GM18951 (cell line): ENCODE data around the gene TEX55.

ENCODE experiments used
- POLR2A ChIP-seq: IDR thresholded peaks from 4 replicates; pipeline ENCODE4 v1.6.1; 2011; ENCODE audit warnings: mild to moderate bottlenecking; ENCODE audit not compliant: insufficient read length, insufficient read depth; ENCODE audit errors: extremely low read depth
- in situ Hi-C: fragments of 300-500 bp; cut with MboI; formaldehyde crosslinking; loops from one replicate; pipeline ENCODE4 v1.12.0; 2022; ENCODE audit warnings: low sequenced_read_pairs, mixed read lengths, inconsistent platforms; ENCODE audit not compliant: unreplicated experiment

The TEX55 gene

DNA sequence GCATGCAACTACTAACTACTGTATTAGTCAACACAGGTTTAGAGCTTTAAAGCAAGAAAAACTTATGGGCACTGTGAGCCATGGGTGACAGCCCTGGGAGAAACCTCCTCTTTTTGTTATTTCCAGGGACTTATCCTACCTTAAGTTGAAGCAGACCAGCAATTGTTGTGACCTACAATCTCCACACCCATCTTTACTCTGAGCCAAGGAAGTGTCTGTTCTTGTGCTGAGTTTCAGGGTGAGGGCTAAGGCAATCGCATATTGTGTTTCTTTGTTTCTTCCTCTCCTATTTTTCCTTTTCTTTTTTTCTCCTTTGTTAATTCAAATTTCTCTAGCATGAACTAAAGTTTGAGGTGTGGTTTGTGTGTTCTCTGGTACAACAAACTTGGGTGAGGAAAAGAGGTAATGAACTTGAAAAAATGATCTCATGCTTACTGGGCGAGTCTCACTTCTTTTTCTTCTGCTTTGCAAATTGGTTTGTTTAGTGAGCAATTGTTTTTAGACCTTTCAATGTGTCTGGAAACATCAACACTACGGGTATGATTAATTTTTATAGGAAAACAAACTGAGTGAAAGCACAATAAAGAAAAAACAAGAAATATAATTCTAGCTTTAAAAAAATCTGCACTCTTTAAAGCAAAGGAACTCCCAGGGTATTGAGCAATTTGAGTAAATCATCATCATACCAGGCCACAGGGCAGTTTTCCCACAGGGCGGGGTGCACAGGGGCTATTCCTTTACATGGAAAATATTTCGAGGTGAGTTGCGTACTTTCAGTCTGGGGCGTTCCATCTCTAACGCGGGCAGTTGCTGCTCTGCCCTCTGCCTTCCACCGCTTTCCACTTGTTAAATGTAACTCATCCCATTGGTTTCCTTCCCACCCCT, 30.1 kb downstream of the TEX55 start:
- no peak for TF ChIP-seq POLR2A
- in situ Hi-C loops, result no loop called here

DNA sequence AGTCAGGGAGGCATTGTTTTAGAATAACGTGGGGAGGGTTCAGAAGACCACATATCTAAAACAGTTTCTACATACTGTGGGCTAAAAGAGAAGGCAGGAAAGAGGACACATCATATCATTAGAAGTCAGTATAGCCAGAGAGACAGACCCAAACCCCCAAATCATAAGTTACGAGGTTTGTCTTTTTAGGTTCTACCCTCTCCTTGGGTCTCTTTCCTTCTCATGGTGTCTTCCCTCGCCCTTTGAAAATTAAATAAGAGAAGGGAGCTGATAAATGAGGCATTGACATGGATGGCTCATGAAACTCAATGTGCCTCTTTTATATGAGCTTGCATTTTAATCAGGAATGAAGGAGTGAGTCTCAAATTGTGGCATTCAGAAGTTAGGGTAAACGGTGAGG, 30.8 kb downstream of the TEX55 start:
- no peak for TF ChIP-seq POLR2A
- in situ Hi-C loops, result no loop called here

DNA sequence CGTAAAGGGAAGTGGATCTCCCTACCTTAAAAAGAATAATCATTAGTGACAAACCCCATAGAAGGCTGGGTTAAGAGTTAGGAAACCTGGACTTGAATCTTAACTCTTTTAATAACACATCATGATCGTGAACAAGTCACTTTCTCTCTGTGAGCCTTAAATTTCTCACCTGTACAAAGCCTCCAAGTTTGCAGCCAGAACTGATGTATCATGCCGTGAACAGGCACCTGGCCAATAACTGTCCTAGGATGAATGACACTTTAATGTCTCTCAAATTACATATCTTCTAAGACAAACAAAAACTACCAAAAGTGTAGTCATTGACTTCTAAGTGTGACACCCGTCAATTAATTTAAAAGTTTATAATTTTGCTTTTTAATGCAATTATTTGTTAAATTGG, 31.4 kb downstream of the TEX55 start:
- no peak for TF ChIP-seq POLR2A
- in situ Hi-C loops, result no loop called here

DNA sequence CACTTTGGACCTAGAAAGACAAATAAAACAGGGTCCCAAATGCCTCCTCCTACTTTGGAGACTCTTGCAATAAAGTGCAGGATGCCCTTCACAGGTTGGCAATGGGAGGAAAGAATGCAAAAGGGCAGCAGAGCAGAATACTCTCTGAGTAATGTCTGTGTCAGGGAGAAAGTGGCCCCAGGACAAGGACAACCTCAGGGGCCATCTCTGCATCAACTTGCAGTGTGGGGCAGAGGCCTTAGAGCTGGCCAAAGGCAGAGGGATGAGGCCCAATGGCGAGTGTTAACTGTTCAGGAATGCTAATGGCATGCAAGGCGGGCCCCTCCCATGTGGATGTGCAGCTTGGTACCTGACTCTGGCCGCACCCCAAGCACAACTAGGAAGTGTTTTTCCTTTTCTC, 35.8 kb downstream of the TEX55 start:
- no peak for TF ChIP-seq POLR2A
- in situ Hi-C loops, result no loop called here

DNA sequence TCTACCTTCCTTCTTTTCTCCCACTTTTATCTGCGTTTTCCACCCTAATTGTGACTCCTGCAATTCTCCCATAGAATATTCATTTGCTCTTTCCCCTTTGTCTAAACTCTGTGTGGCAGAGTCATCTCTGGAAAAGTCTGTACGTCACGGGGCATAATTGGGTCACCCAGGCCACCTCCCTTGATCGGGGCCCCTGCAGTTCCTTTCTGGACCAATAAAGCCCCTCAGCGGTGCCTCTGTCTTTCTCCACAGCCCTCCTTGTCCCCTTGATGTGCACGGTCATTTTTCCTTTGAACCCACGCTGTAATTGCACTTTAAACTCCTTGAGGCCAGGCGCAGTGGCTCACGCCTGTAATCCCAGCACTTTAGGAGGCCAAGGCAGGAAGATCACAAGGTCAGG, 38.1 kb downstream of the TEX55 start:
- TF ChIP-seq POLR2A, result no peak
- in situ Hi-C loops, result no loop called here

DNA sequence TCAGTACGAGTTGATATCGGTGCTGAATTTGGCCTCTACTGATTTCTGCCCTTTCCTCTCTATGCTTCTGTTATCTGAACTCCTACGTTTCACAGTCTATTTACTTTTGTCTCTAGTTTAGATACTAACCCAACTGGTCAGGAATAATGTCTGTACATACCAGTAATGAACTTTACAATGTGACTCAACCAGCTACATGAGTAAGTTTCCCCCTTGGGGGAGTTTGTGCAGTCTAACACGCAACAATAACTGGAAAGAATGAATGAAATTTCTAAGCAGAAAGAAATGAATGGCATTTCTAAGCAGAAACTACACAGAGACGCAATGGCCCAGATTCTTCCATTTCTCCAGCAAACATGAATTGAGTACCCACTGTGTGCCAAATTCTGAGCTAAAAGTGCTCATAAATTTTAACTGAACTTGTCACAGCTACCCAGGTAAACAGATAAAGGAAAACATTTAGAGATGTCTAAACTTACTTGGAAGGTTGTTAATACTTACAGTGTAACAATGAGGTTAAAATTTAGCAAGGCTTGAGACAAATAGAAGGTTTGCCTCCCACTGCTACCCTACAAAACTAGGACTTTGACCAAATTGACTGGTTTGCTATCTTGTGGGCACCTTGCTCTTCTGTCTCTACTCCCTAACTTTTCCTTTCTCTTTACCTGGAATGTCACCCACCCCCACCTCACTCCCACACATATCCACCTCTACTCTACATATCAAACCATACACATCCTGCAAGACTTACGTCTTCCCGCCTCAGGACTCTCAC, 39.0 kb downstream of the TEX55 start:
- in situ Hi-C loops, result no loop called here
- TF ChIP-seq POLR2A, result no peak

DNA sequence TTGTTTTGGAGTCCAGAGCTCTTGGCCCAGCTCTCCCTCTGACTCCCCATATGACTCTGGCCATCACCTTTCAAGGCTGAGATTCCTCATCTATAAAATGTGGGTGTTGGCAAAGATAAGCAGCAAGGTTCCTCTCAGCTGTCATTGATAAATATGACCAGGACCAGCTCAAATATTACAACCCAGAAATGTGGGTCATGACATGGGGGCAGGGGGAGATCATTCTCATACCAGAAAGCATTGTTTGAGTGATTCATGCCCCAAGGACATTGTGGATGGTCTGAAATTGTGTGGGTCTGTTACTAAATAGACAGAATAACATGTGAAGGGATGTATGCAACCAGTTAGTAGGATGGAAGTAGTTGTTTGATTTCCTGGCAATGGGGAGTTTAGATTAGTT, 41.3 kb downstream of the TEX55 start:
- in situ Hi-C loops, result no loop called here
- no peak for TF ChIP-seq POLR2A

DNA sequence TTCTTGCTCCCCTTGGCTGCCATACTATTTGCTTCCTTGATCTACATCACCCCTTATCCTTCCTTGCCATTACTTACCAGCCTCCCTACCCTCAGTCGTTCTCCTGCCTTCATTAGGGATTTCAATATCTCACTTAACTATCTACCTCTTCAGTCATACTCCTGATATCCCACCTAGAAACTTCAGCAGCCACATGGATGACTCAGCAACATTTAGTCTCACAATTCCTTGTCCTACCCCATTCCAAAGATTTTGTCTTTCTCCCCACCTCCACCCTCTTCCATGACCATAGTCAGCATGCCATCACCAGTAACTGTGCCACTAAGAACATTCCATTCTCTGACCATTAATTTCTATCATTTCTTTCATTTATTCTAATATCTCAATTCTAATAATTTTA, 45.8 kb downstream of the TEX55 start:
- TF ChIP-seq POLR2A, result no peak
- in situ Hi-C loops, result no loop called here

DNA sequence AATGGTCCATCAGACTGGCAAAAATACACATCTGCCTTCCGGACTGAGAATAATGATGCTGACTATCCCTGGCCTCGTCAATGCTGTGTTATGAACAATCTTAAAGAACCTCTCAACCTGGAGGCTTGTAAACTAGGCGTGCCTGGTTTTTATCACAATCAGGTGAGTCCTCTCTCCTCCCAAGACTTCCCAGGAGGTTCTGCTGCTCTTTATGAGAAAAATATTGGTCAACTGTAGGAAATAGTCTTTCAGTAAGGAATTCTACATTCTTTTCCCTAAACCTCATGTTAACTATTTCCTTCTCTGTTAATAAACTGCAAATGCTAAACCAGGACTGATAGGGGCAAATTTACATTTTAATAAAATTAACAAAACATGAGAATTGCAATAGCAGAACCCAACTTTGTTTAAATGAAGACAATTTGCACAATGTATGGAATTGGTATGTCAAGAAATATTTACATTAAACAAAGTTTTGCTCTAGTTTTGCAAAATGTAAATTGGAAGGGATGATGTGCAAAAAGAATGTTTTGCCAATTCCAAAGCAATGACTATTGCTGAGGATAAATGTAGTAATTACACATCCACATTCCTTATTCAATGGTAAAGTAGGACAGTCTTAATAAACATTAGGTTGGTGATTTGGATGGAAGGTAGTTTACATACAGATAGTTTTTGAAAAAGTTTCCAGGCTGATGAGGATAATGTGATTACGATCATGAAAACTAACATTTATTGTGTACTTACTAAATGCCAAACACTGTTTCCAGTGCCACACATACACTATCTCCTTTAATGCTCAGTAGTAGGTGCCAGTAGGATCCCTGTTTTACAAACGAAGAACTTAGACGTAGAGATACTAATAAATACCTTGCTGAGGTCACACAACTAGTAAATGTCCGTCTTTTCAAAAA, 48.5 kb downstream of the TEX55 start:
- TF ChIP-seq POLR2A, result no peak
- in situ Hi-C loops, result no loop called here

DNA sequence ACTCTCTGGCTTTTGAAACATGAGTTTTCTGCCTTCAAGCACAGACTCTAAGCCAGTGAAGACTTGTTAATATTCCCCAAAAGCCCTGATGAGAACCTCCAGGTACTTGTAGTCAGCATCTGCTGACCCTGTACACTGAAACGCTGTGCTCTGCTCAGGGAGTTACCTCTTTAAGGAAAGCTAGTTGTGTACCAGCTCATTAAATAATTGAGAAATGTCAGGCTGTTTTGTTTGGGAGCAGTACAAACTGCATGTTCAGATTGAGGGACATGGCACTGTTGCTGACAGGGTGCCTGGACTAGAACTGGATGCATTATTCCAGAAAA, 49.1 kb downstream of the TEX55 start:
- no peak for TF ChIP-seq POLR2A
- in situ Hi-C loops, result no loop called here

DNA sequence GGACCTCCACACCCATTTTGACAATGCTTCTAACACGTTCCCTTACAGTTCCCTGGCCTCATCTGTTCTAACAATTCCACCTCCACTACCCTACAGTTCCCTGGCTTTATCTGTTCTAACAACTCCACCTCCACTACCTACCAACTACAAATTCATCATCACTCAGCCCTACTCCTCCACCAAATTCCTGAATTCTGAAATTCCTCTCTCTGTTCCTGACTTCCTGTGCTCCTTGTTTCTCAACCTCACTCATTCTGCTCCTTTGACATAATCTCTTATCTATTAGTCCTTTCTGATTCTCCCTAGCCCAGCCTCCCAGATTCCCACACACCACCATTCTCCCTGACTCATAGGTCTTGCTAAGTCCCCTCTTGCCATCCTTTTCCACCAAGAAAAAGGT, 49.9 kb downstream of the TEX55 start:
- in situ Hi-C loops, result no loop called here
- no peak for TF ChIP-seq POLR2A
